Posterior vena cava (tissue), 2 donors: ENCODE results near the gene CNNM2. TPM values are rescaled to one million over a fixed set of nuclear protein-coding genes. Genes with fewer than 3 reads are reported as not detected.

Experiments
- DNase-seq: peaks from one replicate; pipeline ENCODE4 v3.0.0-alpha.2; 2020; ENCODE audit warnings: low spot score
- intact Hi-C, 2 donors: fragments of 100-400 bp; cut with DNase I; formaldehyde crosslinking; loops; one replicate each; pipeline versions ENCODE4 v1.14.1 to v1.14.2; 2022 to 2023
- total RNA-seq, 2 donors: library from RNA; stranded (reverse); fragmentation: NEBNext Ultra II Directional; extraction: Animal tissue kit (Norgen Biotek cat#: 25700); gene quantifications; one replicate each; pipeline ENCODE4 v1.2.1, GENCODE V29; 2021
- donor health status: DM: yes; HTN: yes; CAD: no.
- donor health status: DM: yes; HTN: yes; CAD: no.

CNNM2 gene
- total RNA-seq, 2 donors from 2014 or later, result 7.3 to 10.1 TPM

DNA sequence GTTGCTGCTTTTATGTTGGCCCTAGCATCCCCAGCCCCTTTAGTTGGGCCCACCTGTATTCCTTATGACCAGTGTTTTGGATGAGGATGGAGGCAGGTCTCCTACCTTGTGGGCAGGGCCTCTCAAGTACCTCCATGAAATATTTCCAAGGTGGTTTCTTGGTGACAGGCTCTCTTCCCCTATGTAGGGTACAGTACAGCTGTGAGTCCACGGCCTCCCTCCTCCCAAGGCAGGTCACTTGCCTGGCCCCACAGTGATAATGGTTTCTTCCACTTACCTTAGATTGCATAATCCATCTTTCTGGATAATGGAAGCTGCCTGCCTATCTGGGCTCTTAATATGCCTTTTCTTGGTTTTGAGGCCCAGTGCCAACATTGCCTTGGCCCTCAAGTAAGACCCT is 164.6 kb downstream of the CNNM2 start:
- intact Hi-C loops, result loop anchor here in 1 of 2 donors (10.0 kb wide), 1 partner anchor 162 kb away; the partner anchor contains the start of gene RPEL1
- no peak for DNase-seq

DNA sequence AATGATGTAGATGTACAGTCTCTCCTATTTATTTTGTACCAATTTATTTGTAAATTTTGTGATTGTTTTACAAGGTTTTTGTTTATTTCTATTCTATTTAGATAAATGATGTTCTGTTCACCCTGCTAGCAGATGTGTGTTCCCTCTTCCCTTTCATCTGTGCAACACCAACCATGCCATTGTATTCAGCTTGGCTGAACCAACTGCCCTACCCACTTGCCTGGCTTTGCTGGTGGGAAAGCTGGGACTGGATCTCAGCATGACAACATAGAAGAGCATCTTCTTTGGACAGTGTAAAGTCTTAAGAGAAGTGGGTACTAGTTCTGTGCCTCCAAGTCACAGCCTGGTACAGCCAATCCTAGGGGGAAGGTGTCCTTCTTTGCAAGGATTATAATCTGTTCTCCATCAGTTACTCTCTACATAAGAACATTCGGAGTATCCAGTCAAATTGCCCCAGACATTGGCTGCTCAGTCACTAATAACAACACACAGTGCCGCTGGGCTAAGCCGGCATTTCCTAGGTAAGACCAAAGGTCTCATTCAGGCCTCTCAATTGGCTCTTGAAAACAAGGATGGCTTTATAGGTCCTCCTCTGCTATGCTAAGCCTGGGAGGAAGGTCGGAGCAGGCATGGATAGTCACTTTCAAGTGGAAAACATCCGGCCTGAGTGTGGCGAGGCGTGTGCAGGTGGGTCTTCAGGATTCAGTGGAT is 165.3 kb downstream of the CNNM2 start:
- no peak for DNase-seq
- intact Hi-C loops, result loop anchor here in 1 of 2 donors (10.0 kb wide), 1 partner anchor 161 kb away; the partner anchor contains the start of gene RPEL1

DNA sequence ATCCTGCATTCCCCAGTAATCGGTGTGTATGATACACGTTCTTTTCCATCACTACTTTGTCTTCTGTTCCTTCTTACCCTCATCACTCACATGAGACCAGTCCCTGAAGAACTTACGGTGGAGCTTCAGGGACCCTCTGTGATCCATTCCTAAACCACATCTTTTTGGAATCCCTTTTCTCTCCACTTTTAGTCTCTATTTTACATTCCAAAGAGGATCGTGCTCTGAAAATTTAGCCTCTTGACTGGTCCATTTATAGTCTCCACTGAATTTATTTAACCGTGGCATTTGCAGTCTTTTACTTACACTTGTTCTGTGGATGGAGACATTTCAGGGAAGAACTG is 165.9 kb downstream of the CNNM2 start:
- intact Hi-C loops, result loop anchor here in 1 of 2 donors (10.0 kb wide), 1 partner anchor 161 kb away; the partner anchor contains the start of gene RPEL1
- DNase-seq, result no peak

DNA sequence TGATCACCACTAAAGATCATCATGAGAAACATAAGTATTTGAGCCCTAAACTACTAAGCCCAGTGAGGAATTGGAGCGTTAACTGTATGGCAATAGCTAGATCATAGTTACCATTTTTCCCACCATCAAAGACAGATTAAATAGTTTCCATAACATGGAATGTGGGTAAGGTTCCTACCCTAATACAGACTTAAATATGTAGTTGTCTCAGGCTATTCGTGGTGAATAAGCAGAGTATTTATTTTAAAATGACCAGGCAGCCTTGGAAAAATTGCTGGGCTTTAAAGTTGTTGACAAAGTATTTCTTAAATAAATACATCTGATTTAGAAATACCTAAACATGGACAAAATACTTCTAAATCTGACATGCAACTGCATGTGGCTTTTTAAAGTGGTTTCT is 168.2 kb downstream of the CNNM2 start:
- intact Hi-C loops, result loop anchor here in 1 of 2 donors (10.0 kb wide), 1 partner anchor 159 kb away; the partner anchor contains the start of gene RPEL1
- no peak for DNase-seq

DNA sequence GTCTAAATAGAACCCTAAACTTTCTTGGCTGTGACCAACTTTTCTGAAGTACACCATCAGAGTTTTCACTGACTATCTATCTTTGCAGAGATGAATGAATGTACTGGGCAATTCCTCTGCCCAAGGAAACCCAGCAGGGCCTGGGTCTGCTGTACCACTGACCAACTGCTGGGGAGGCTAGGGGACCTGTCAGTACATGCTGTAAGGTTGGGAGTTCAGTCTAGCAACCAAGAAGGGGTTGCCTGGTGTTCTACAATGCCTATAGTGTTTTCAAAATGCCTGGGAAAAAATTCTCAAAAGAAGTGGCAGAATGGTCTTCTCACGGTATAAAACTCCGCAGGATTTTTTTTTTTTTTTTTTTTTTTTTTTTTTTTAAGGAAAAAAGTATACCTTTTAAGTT is 168.7 kb downstream of the CNNM2 start:
- no peak for DNase-seq
- intact Hi-C loops, result loop anchor here in 1 of 2 donors (10.0 kb wide), 1 partner anchor 158 kb away; the partner anchor contains the start of gene RPEL1

DNA sequence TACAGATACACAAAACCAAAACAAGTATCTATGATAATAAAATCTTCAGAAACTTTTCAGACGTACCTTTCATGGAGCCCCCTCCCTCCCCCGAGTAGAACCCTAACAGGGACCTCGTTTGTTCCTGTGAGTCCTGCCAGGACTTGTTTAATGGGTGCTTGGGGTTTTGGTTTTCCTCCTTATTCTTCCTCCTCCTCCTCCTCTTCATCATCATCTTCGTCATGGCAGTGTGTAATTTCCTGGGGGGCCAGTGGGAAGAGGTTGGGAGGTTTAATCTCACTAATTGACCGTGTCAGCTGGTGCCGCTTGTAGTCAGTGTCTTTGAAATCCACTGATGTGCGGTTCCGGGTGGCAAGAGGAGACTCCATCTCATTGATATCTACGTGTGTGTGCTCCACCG is 171.4 kb downstream of the CNNM2 start:
- intact Hi-C loops, result loop anchor here in 1 of 2 donors (10.0 kb wide), 1 partner anchor 155 kb away; the partner anchor contains the start of gene RPEL1
- no peak for DNase-seq

DNA sequence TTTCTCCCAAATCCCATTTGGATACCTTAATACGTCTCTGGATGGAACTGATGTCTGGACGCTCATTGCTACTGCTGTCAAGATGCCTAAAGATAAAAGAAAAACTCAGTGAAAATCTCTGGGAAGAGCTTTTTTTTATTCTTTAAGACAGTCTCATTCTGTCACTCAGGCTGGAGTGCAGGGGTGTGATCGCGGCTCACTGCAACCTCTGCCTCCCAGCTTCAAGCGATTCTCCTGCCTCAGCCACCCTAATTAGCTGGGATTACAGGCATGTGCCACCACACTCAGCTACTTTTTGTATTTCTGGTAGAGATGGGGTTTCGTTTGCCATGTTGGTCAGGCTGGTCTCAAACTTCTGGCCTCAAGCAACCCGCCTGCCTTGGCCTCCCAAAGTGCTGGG is 172.8 kb downstream of the CNNM2 start:
- intact Hi-C loops, result loop anchor here in 1 of 2 donors (10.0 kb wide), 1 partner anchor 144 kb away; no protein-coding TSS in a partner anchor
- DNase-seq, result no peak

DNA sequence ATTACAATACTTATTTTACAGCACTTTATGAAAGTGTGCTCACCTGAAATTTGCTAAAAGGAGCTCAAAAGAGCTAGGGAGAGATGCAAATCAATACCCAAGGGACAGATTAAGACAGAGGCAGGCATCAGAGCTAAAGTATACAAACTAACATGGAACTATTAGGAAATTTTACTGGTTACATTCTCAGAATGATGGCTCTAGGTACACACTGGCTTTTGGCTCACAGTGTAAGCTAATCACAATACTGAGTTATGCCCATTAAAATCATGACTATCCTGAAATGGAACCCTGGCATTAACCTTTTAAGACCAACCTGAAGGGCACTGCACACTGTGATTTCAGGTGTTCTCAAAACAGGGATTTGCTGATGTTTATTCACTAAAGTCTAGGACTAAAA is 176.9 kb downstream of the CNNM2 start:
- DNase-seq, result no peak
- intact Hi-C loops, result loop anchor here in 1 of 2 donors (10.0 kb wide), 1 partner anchor 140 kb away; no protein-coding TSS in a partner anchor

DNA sequence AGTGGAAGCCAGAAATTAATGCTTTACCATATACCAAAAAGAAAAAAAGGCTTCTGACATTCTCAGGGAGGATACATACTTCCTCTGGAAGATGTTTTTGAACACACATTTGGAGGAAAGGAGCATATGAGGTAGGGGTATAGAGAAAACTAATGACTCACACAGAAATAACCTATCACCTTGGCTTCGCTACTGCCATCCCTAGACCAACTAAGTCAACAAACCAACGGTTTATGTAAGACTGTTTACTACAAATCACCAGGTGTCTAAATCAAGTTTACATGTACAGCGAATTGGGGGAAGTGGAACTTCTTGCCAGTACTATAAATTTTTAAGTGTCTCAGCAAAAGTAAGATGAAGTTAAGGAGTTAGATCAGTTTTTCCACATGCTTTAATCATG is 178.0 kb downstream of the CNNM2 start:
- DNase-seq, result no peak
- intact Hi-C loops, result loop anchor here in 1 of 2 donors (10.0 kb wide), 1 partner anchor 139 kb away; no protein-coding TSS in a partner anchor

DNA sequence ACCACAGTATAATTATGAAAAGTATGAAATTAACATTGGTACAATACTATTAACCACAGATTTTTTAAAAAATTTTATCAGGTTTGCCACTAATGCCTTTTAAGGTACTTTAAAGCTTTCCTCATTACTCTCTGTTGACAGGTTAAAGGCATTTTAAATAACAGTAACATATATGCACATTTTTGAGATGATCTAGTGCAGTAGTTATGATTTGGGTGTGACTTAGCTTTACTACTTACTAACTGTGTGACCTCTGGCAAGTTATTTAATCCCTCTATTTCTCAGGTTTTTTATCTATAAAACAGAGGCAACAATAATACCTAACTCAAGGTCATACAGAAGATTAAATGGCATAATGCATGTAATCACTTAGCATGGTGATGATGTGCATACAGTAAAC is 180.1 kb downstream of the CNNM2 start:
- intact Hi-C loops, result loop anchor here in 1 of 2 donors (10.0 kb wide), 1 partner anchor 137 kb away; no protein-coding TSS in a partner anchor
- no peak for DNase-seq

DNA sequence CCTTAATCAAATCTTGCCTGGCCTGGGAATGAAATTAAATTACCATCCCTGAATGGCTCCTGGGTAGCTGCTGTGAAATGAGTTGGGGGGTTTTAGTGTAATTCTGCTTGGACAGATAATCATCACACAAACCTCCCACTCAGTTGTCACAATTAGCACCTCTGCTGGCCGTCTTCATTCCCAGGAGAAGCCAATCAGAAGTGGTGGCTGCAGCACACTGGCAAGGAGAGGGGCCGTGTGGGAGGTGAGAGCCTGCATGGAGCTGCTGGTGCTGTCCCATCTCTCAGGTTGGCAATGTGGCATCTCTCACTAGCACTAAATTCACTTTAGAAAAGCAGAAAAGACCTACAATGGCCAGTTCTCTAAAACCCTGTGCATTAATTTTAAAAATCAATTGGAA is 182.5 kb downstream of the CNNM2 start:
- intact Hi-C loops, result no loop called here
- no peak for DNase-seq

DNA sequence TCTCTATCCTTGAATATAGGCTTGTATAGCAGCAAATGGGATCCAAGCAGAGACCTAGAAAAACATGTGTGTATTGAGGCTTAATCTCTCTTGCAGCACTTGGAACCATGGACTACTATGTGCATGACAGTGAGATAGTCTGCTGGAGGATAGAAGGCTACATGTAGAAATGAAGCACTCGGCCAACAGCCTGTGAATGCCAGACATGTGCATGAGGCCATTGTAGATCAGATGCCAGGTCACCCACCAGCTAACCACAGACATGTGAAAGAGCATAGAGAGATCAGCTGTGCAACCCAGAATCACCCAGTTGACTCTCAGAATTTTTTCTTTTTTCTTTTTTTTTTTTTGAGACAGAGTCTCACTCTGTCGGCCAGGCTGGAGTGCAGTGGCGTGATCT is 184.1 kb downstream of the CNNM2 start:
- intact Hi-C loops, result no loop called here

DNA sequence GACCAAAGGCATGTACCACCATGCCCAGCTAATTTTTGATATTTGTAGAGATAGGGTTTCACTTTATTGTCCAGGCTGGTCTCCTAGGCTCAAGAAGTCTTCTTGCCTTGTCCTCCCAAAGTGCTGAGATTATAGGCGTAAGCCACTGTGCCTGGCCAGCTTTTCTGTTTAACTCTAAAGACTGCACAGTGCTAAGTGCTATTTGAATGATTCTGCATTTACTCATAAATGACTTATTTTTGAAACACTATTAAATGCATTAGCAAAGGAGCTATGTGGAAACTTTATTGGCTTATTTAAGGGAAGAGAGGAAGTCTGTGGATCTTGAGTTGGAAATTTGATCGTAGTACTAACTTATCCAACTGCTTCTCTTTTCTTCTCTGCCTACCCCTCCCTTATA is 185.9 kb downstream of the CNNM2 start:
- DNase-seq, result no peak
- intact Hi-C loops, result no loop called here

More for the DNA sequence above, 184.1 kb downstream of the CNNM2 start:
- DNase-seq, result no peak

DNA sequence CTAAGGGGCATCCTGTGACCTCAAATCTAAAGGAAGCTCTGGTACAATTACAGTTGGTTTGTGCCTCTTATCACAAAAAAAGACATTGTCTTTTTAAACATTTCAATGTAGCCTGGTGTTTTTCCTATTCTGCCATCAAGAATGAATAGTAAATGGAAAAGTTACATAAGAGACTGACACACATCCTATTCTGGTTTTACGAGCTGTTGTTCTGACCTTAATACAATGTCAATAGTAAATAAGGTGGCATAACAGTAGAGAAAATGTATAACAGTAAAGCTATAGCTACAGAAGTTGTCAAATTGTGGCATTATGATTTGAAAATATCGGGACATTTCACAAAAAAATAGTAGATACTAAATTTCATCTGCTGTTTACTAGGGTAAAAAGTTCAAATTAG is 186.6 kb downstream of the CNNM2 start:
- intact Hi-C loops, result no loop called here

DNA sequence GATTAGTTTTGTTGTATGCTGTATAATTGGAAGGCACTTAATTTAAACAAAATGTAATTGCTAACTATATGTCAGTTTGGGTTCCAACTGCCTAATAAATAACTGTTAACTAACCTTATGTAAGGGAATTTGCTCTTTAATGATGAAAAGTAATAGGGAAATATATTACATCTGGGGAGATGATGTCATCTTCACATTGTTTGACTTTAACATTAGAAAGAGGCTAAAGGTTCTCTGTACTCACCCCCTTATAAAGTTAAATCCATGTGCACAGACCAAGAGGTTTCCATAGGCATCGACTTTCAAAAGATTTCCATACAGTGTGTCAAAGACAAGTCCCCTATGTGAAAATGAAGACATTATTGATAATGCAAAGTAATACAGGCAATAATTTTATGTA is 187.4 kb downstream of the CNNM2 start:
- intact Hi-C loops, result no loop called here
- DNase-seq, result no peak

More for the DNA sequence above, 186.6 kb downstream of the CNNM2 start:
- DNase-seq, result no peak

DNA sequence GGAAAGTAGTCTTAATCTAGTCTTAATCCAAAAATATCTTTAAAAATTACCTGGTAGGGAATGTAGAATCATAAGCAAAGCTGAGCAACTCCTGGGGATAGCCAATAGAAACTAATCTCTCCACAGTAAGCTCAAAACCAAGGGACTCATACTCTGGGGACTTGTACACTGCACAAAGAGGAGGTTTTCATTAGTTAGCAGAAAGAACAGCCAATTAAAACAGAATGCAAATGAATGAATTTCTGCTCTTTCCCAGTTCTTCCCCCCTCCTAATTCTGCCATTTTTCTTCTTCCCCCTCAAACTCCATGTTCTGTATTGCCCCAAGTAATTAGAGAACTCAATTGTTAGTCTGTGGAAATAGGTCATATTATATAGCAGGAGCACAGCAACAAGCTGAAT is 188.4 kb downstream of the CNNM2 start:
- intact Hi-C loops, result no loop called here
- no peak for DNase-seq

DNA sequence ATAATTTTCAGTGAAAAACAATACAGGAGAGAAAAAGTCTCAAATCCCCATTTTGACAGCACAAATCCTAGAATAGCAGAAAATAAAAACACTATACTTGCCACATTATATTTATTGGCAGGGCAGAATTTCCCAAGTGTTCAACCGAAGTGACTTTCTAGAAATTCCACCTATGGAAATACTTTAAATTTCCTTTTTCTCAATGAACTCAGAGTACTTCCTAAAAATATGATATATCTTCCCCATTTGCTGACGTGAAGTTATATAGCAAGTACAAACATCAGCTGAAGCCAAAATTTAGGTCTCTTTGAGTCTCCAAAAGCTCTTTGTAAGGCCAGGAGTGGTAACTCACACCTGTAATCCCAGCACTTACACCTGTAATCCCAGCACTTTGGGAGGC is 191.7 kb downstream of the CNNM2 start:
- no peak for DNase-seq
- intact Hi-C loops, result no loop called here

DNA sequence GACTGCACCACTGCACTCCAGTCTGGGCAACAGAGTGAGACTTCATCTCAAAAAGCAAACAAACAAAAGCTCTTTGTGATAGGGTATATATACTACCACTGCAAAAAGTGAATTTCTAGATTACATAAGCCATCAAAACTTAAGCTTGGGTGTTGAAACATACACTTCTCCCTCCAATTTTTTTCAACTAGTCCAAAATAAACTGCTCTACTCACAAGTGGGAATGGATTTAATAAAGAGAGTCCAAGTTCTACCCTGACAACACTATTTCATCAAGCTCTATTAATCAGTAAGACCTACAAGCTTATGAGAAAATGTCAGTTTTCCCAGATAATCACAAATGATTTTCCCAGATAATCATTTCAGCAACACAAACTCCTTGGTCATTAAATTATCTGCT is 192.3 kb downstream of the CNNM2 start:
- DNase-seq, result no peak
- intact Hi-C loops, result no loop called here

DNA sequence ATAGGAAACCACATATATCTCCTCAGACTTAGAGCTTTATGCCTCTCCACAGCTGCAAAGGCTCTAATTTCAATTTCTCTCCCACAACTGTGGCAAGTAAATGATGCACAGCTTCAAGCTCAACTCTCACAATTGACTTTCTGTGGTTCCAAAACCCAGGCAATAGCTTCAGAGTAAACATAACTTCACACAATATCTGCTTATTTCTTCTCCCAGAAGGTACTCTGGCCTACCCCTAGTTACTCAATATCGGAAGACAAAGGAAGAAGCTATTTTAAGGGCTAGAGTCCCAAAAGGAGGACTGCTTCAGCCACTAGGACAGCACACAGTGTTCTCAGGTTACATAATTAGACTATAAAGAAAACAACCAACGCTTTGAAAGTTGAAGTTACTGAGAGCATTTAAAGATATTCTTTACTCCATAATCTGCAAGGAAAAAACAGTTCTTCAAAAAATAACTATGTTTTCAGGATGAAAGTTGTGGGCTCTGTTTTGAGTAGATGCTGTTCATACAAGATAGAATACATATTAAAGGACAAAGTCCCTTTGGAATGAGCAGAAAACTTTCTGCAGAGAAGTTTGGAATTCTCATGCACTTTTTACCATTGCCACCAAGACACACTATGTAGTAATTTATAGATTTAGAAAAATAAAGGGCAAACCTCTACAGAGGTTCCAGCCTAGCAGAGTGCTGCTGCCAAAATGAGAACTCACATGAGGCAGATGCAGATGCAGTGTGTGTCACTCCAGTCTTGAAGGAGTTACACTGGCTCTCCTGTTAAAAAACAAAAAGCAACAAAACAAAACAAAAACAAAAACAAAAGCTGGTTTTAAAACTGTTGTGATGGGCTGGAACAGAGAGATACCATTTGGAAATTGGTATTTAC is 193.2 kb downstream of the CNNM2 start:
- intact Hi-C loops, result no loop called here

More for the DNA sequence above, 193.2 kb downstream of the CNNM2 start:
- no peak for DNase-seq
